ENCODE results near the gene NSL1.

GRCh38 chr1:212760126-212760823 is 31.3 kb downstream of the NSL1 start:
- TF ChIP-seq CTCF (IDR thresholded peaks at IDR 0.05) (peak in 1 of 6 experiments; percentile 34), POLR2A (IDR thresholded peaks at IDR 0.05) (no peak)
